Fibroblast of villous mesenchyme (primary cell): ENCODE measurements around the gene TM7SF2. TPM values are rescaled to one million over a fixed set of nuclear protein-coding genes. Genes with fewer than 3 reads are reported as not detected.

Source experiments
- DNase-seq: peaks from one replicate; pipeline ENCODE4 v3.0.0-alpha.2; 2010; ENCODE audit warnings: low read depth
- H3K4me3 ChIP-seq: 2 replicates; pipeline ENCODE4 v1.5.1; 2011; ENCODE audit warnings: low read depth, mild to moderate bottlenecking, low read length
- CTCF ChIP-seq: IDR thresholded peaks from 2 replicates; pipeline ENCODE4 v1.5.1; 2012; ENCODE audit warnings: low read depth, mild to moderate bottlenecking, low read length; ENCODE audit not compliant: insufficient read depth
- total RNA-seq: library from RNA; depleted of rRNA; stranded (reverse); fragments of >200 nt; gene quantifications from 2 replicates; pipeline ENCODE4 v1.2.3, GENCODE V29; 2012

TM7SF2 gene
- total RNA-seq, 1 donor: 45.8 TPM

GRCh38 chr11:65107751-65108468 lies 3.8 kb upstream of the TM7SF2 start:
- H3K4me3 ChIP-seq: no peak overlapping the region

GRCh38 chr11:65108469-65109123 lies 3.1 kb upstream of the TM7SF2 start:
- no peak for TF ChIP-seq CTCF
- no peak for DNase-seq
- H3K4me3 ChIP-seq: no peak overlapping the region

More at GRCh38 chr11:65107751-65108468, 3.8 kb upstream of the TM7SF2 start:
- DNase-seq: no peak
- no peak for TF ChIP-seq CTCF

- TF ChIP-seq CTCF: no peak
- no peak for DNase-seq
- no peak overlapping the region for H3K4me3 ChIP-seq
These were observed 2.2 kb upstream of the TM7SF2 start for GRCh38 chr11:65109231-65110198.

GRCh38 chr11:65110354-65110861 lies 1.3 kb upstream of the TM7SF2 start:
- TF ChIP-seq CTCF: peak; percentile 98
- no peak overlapping the region for H3K4me3 ChIP-seq
- DNase-seq: peak; percentile 79

GRCh38 chr11:65111159-65111743 lies 421 bp upstream of the TM7SF2 start:
- TF ChIP-seq CTCF: no peak
- H3K4me3 ChIP-seq: no peak overlapping the region
- no peak for DNase-seq

GRCh38 chr11:65112546-65113360 lies 1.1 kb downstream of the TM7SF2 start:
- peak; percentile 43 for DNase-seq
- peak overlapping the region; percentile 69 for H3K4me3 ChIP-seq
- TF ChIP-seq CTCF: peak; percentile 78
